SK-N-SH (cell line): Measurements from ENCODE around the gene PPP1R1C. TPM values are rescaled to one million over a fixed set of nuclear protein-coding genes. Genes with fewer than 3 reads are reported as not detected.
A peak's percentile ranks its signal among the peaks of the same experiment; 100 is the strongest.

Experiments used
- CTCF ChIA-PET: fragments of 300-600, 350-600 bp; formaldehyde crosslinking; extraction: SDS; loops from one replicate; lab custom pipeline; 2021; lab: Yijun Ruan, JAX
- POLR2A ChIA-PET: fragments of 350-600 bp; sonication (Branson Sonifier 250); formaldehyde crosslinking; extraction: SDS; loops from one replicate; lab custom pipeline; 2020; ENCODE audit warnings: antibody characterized with exemption, inconsistent platforms; lab: Yijun Ruan, JAX
- DNase-seq: peaks from one replicate; pipeline ENCODE4 v3.0.0; 2012
- H2AFZ ChIP-seq: fragments of 200-600 bp; sonication (generic); 2 replicates; pipeline ENCODE4 v1.8.1; 2016; ENCODE audit warnings: antibody characterized with exemption, mild to moderate bottlenecking, low read depth
- H3F3A ChIP-seq: fragments of 200-600 bp; sonication (generic); replicated peaks from 2 replicates; pipeline ENCODE3; 2016; ENCODE audit warnings: antibody characterized with exemption, mild to moderate bottlenecking; ENCODE audit not compliant: insufficient read depth
- H3K27ac ChIP-seq, 2 experiments: fragments of 200-500 bp in 1 of 2; fragments of 200-600 bp in 1 of 2; sonication (Bioruptor generic) in 1 of 2; sonication (generic), shearing (Covaris generic) in 1 of 2; 2 replicates each; pipeline versions ENCODE4 v1.5.1 to v1.6.1; 2014 to 2016; ENCODE audit warnings: low read depth in 2 of 2, inconsistent platforms in 1 of 2, low read length in 1 of 2, mild to moderate bottlenecking in 1 of 2, mixed read lengths in 1 of 2
- H3K27me3 ChIP-seq: fragments of 200-600 bp; sonication (generic), shearing (Covaris generic); 2 replicates; pipeline ENCODE4 v1.6.1; 2016; ENCODE audit warnings: mixed run types; ENCODE audit not compliant: insufficient read depth
- H3K36me3 ChIP-seq, 2 experiments: fragments of 200-500 bp in 1 of 2; fragments of 200-600 bp in 1 of 2; sonication (Bioruptor generic) in 1 of 2; sonication (generic) in 1 of 2; replicated peaks in 1 of 2; 2 replicates each; pipeline versions ENCODE3 to v1.5.1; 2014 to 2016; ENCODE audit warnings: low read length in 1 of 2, mild to moderate bottlenecking in 1 of 2; ENCODE audit not compliant: insufficient read depth in 2 of 2, control insufficient read depth in 1 of 2
- H3K4me1 ChIP-seq, 2 experiments: fragments of 200-500 bp in 1 of 2; fragments of 200-600 bp in 1 of 2; sonication (Bioruptor generic) in 1 of 2; sonication (generic), shearing (Covaris generic) in 1 of 2; 2 replicates each; pipeline versions ENCODE4 v1.5.1 to v1.6.1; 2014 to 2016; ENCODE audit warnings: low read depth in 1 of 2, low read length in 1 of 2, mixed run types in 1 of 2; ENCODE audit not compliant: insufficient read depth in 2 of 2, control insufficient read depth in 1 of 2
- H3K4me2 ChIP-seq: fragments of 200-600 bp; sonication (generic), shearing (Covaris generic); 2 replicates; pipeline ENCODE4 v1.6.1; 2017; ENCODE audit warnings: mixed run types
- H3K4me3 ChIP-seq, 2 experiments: fragments of 200-500 bp in 1 of 2; fragments of 200-600 bp in 1 of 2; sonication (Bioruptor generic) in 1 of 2; sonication (generic), shearing (Covaris generic) in 1 of 2; 2 replicates each; pipeline versions ENCODE4 v1.5.1 to v1.8.1; 2014 to 2016; ENCODE audit warnings: low read depth in 2 of 2, inconsistent platforms in 1 of 2, low read length in 1 of 2, mild to moderate bottlenecking in 1 of 2, mixed read lengths in 1 of 2, moderate library complexity in 1 of 2
- H3K79me2 ChIP-seq: fragments of 200-600 bp; sonication (generic); 2 replicates; pipeline ENCODE4 v1.8.1; 2017; ENCODE audit warnings: mild to moderate bottlenecking; ENCODE audit not compliant: insufficient read depth
- H3K9ac ChIP-seq: fragments of 200-600 bp; sonication (generic); 2 replicates; pipeline ENCODE4 v1.6.1; 2017; ENCODE audit warnings: mixed run types
- H3K9me2 ChIP-seq: fragments of 200-600 bp; sonication (generic); 2 replicates; pipeline ENCODE4 v1.6.1; 2017; ENCODE audit warnings: mixed run types
- H3K9me3 ChIP-seq: fragments of 200-600 bp; sonication (generic); 2 replicates; pipeline ENCODE4 v1.6.1; 2017; ENCODE audit warnings: mixed run types, mild to moderate bottlenecking, moderate library complexity
- H4K20me1 ChIP-seq: fragments of 200-600 bp; sonication (generic); 2 replicates; pipeline ENCODE4 v1.6.1; 2017; ENCODE audit warnings: mild to moderate bottlenecking, mixed run types; ENCODE audit not compliant: insufficient read depth
- CHD2 ChIP-seq: fragments of 150-350 bp; IDR thresholded peaks from 2 replicates; pipeline ENCODE4 v1.6.1; 2018; ENCODE audit warnings: low read length; ENCODE audit not compliant: partially characterized antibody
- ELF1 ChIP-seq: IDR thresholded peaks from 2 replicates; pipeline ENCODE4 v1.4.0; 2012
- FOSL2 ChIP-seq: IDR thresholded peaks from 2 replicates; pipeline ENCODE4 v1.4.0; 2012; ENCODE audit warnings: low read depth, mild to moderate bottlenecking, moderate library complexity, borderline replicate concordance
- FOXJ3 ChIP-seq: sonication (generic); formaldehyde crosslinking; IDR thresholded peaks from 2 replicates; pipeline ENCODE4 v1.5.1; 2020; ENCODE audit warnings: mild to moderate bottlenecking, missing genetic modification reagents
- FOXM1 ChIP-seq: IDR thresholded peaks from 2 replicates; pipeline ENCODE4 v1.4.0; 2012; ENCODE audit warnings: low read depth, mild to moderate bottlenecking
- GABPA ChIP-seq: IDR thresholded peaks from 2 replicates; pipeline ENCODE4 v1.4.0; 2012; ENCODE audit warnings: low read depth, mild to moderate bottlenecking
- GATA2 ChIP-seq: sonication (generic); formaldehyde crosslinking; IDR thresholded peaks from 2 replicates; pipeline ENCODE4 v1.5.0; 2020; ENCODE audit warnings: mild to moderate bottlenecking, missing genetic modification reagents
- JUND ChIP-seq: IDR thresholded peaks from 2 replicates; pipeline ENCODE4 v1.4.0; 2012
- MEF2A ChIP-seq: IDR thresholded peaks from 2 replicates; pipeline ENCODE4 v1.4.0; 2012; ENCODE audit warnings: low read depth, borderline replicate concordance
- MXI1 ChIP-seq: IDR thresholded peaks from 2 replicates; pipeline ENCODE4 v1.6.1; 2012; ENCODE audit warnings: mild to moderate bottlenecking, low read depth, low read length, improper control_type of control experiment
- NRF1 ChIP-seq: IDR thresholded peaks from 2 replicates; pipeline ENCODE4 v1.6.1; 2012; ENCODE audit warnings: low read depth, mild to moderate bottlenecking, low read length
- POLR2AphosphoS5 ChIP-seq: IDR thresholded peaks from 2 replicates; pipeline ENCODE4 v1.6.1; 2012; ENCODE audit warnings: low read depth, low read length
- RCOR1 ChIP-seq: fragments of 150-350 bp; IDR thresholded peaks from 2 replicates; pipeline ENCODE4 v1.6.1; 2017; ENCODE audit warnings: antibody characterized with exemption, low read length
- RFX5 ChIP-seq: IDR thresholded peaks from 2 replicates; pipeline ENCODE4 v1.6.1; 2012; ENCODE audit warnings: mild to moderate bottlenecking, improper control_type of control experiment, low read length
- TAF1 ChIP-seq: IDR thresholded peaks from 2 replicates; pipeline ENCODE4 v1.6.1; 2012; ENCODE audit warnings: low read depth, mild to moderate bottlenecking, low read length, moderate library complexity, borderline replicate concordance
- TCF12 ChIP-seq: IDR thresholded peaks from 2 replicates; pipeline ENCODE4 v1.4.0; 2012
- USF1 ChIP-seq: IDR thresholded peaks from 2 replicates; pipeline ENCODE4 v1.4.0; 2012; ENCODE audit warnings: low read depth, borderline replicate concordance
- YY1 ChIP-seq: IDR thresholded peaks from 2 replicates; pipeline ENCODE4 v1.4.0; 2012; ENCODE audit warnings: low read depth, mild to moderate bottlenecking
- WGBS: methylation state at CpG from one replicate; pipeline ENCODE4 v1.1.6; 2017; ENCODE audit warnings: low lambda C conversion rate; 5-methylcytosine and 5-hydroxymethylcytosine counted together
- polyA plus RNA-seq, 3 experiments: library from polyadenylated mRNA; depleted of rRNA; stranded (reverse); fragments of >200 nt; gene quantifications; 2 replicates each; pipeline ENCODE4 v1.2.3, GENCODE V29; 2012
- TF ChIP-seq, protein P1 (sequence below): IDR thresholded peaks from 2 replicates; pipeline ENCODE4 v1.6.1; 2012; ENCODE audit warnings: mild to moderate bottlenecking, low read depth, low read length, moderate library complexity
- TF ChIP-seq, protein P2 (sequence below): fragments of 150-350 bp; IDR thresholded peaks from 2 replicates; pipeline ENCODE4 v1.6.1; 2017; ENCODE audit warnings: antibody characterized with exemption, low read length, low read depth, borderline replicate concordance
- TF ChIP-seq, protein P3 (sequence below): IDR thresholded peaks from 2 replicates; pipeline ENCODE4; 2012

PPP1R1C gene
- polyA plus RNA-seq, 1 of the 3 experiments (the other 2 are of a cell fraction) = 0.41 TPM

DNA sequence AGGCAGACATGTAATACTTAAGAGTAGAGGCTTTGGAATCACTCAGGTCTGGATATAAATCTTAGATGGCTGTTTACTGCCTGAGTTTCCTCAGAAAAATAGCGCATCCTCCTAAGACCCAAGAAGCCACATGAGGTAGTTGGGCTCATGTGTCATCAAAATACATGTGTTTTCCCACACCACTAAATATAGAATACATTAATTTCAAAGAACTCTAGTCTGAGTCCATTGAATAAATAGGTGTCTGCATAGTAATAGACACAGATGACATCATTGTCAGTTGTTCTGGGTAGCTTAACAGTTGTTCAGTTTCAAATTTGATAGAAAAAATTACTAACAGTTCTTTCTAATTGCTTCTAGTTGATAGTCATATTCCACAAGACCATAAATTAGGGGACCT, 9.6 kb downstream of the PPP1R1C start:
- Histone ChIP-seq H2AFZ (no peak overlapping the region), H3K27me3 (no peaks in the 10 kb centered on the region), H3K4me3 (no peak overlapping the region), H3K36me3 (no peaks in the 10 kb centered on the region), H3F3A (no peaks in the 10 kb centered on the region), H4K20me1 (no peaks in the 10 kb centered on the region), H3K27ac (no peak overlapping the region), H3K9ac (no peak overlapping the region), H3K9me3 (no peaks in the 10 kb centered on the region), H3K9me2 (no peaks in the 10 kb centered on the region), H3K4me1 (no peaks in the 10 kb centered on the region), H3K4me2 (no peak overlapping the region), H3K79me2 (no peaks in the 10 kb centered on the region)
- 92% methylated on average over 1 of the region's 1 CpG for WGBS
- ChIA-PET CTCF (no interaction called here), POLR2A (no interaction called here)
- no peak for DNase-seq
- TF ChIP-seq TAF1 = no peak
- no peak for TF ChIP-seq JUND
- TF ChIP-seq RCOR1 = no peak
- no peak for TF ChIP-seq RFX5
- no peak for TF ChIP-seq YY1
- no peak for TF ChIP-seq ELF1
- TF ChIP-seq MEF2A = no peak
- TF ChIP-seq FOXJ3 (CRISPR knock-in tag) = no peak
- TF ChIP-seq CHD2 = no peak
- TF ChIP-seq FOSL2 = no peak

GRCh38 chr2:181998041-181998835, 12.6 kb downstream of the PPP1R1C start:
- Histone ChIP-seq H3K4me1 (no peaks in the 10 kb centered on the region), H3K36me3 (no peaks in the 10 kb centered on the region), H3K9me3 (no peaks in the 10 kb centered on the region), H4K20me1 (no peaks in the 10 kb centered on the region), H3K4me3 (no peak overlapping the region), H3K9ac (no peak overlapping the region), H3K27ac (no peak overlapping the region), H3K79me2 (no peaks in the 10 kb centered on the region), H3F3A (no peaks in the 10 kb centered on the region), H3K4me2 (no peak overlapping the region), H3K9me2 (no peaks in the 10 kb centered on the region), H3K27me3 (no peaks in the 10 kb centered on the region), H2AFZ (peak overlapping the region; percentile 21; the same call in 1 of the 2 replicates)
- DNase-seq = no peak
- 63% methylated on average over 8 of the region's 8 CpGs for WGBS
- CTCF ChIA-PET = interaction anchor here (0.7 kb wide), 1 partner anchor 1830 kb away, joined by 4 read pairs; no protein-coding TSS in a partner anchor
- TF ChIP-seq POLR2AphosphoS5 (no peak), NRF1 (no peak), GABPA (no peak), FOSL2 (no peak), USF1 (no peak), GATA2 (CRISPR knock-in tag) (no peak), MEF2A (no peak), TCF12 (no peak), FOXM1 (no peak), RCOR1 (no peak), MXI1 (no peak)
- TF ChIP-seq, protein P1, sequence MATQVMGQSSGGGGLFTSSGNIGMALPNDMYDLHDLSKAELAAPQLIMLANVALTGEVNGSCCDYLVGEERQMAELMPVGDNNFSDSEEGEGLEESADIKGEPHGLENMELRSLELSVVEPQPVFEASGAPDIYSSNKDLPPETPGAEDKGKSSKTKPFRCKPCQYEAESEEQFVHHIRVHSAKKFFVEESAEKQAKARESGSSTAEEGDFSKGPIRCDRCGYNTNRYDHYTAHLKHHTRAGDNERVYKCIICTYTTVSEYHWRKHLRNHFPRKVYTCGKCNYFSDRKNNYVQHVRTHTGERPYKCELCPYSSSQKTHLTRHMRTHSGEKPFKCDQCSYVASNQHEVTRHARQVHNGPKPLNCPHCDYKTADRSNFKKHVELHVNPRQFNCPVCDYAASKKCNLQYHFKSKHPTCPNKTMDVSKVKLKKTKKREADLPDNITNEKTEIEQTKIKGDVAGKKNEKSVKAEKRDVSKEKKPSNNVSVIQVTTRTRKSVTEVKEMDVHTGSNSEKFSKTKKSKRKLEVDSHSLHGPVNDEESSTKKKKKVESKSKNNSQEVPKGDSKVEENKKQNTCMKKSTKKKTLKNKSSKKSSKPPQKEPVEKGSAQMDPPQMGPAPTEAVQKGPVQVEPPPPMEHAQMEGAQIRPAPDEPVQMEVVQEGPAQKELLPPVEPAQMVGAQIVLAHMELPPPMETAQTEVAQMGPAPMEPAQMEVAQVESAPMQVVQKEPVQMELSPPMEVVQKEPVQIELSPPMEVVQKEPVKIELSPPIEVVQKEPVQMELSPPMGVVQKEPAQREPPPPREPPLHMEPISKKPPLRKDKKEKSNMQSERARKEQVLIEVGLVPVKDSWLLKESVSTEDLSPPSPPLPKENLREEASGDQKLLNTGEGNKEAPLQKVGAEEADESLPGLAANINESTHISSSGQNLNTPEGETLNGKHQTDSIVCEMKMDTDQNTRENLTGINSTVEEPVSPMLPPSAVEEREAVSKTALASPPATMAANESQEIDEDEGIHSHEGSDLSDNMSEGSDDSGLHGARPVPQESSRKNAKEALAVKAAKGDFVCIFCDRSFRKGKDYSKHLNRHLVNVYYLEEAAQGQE = no peak
- TF ChIP-seq, protein P2, sequence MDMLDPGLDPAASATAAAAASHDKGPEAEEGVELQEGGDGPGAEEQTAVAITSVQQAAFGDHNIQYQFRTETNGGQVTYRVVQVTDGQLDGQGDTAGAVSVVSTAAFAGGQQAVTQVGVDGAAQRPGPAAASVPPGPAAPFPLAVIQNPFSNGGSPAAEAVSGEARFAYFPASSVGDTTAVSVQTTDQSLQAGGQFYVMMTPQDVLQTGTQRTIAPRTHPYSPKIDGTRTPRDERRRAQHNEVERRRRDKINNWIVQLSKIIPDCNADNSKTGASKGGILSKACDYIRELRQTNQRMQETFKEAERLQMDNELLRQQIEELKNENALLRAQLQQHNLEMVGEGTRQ = no peak
- TF ChIP-seq, protein P3, sequence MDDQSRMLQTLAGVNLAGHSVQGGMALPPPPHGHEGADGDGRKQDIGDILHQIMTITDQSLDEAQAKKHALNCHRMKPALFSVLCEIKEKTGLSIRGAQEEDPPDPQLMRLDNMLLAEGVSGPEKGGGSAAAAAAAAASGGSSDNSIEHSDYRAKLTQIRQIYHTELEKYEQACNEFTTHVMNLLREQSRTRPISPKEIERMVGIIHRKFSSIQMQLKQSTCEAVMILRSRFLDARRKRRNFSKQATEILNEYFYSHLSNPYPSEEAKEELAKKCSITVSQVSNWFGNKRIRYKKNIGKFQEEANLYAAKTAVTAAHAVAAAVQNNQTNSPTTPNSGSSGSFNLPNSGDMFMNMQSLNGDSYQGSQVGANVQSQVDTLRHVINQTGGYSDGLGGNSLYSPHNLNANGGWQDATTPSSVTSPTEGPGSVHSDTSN = no peak
- POLR2A ChIA-PET = no interaction called here
